ENCODE data around the gene OLFM2. TPM values are rescaled to one million over a fixed set of nuclear protein-coding genes. Genes with fewer than 3 reads are reported as not detected.

OLFM2 gene
- polyA plus RNA-seq, 2 of the 4 experiments (the other 2 are of a cell fraction): 6.5 to 8.0 TPM

DNA sequence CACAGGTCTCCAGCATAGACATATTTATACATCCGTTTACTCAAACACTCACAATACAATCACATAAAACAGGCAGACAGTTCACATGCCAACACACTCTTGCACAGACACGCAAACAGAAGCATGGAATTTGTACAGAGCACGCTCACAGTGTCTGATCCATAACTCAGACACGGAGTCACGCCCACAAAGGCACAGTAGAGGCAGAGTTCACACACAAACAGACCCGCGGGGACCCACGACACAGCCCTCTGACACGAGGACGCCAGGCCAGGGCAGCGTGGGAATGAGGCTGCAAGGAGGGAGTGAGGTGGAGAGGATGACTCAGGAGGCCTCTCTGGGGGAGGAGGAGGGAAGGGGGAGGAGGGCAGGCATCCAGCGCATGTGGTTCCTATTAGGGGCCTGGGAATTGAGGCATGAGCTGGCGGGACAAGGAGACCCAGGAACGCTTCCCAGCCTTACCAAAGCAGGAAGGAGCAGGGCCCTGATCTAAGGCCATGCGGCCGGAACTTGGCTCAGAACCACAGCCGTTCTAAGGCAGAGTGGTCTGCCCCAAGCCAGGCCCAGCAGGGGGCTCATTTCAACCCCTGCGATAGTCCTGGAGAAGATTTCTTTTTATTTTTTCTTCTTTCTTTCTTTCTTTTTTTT, 9.1 kb upstream of the OLFM2 start:
- Histone ChIP-seq H3K4me1 (peaks cover 7% of the 10 kb centered on the region; the same call in 2 of the 3 replicates), H3K9me3 (peaks cover 12% of the 10 kb centered on the region; the same call in 2 of the 3 replicates), H3K4me3 (no peak overlapping the region), H3K27ac (peak overlapping the region in 1 of 2 experiments; percentile 59; a peak in 2 of 6 replicates), H3K4me2 (peak overlapping the region; percentile 43; the same call in 2 of the 3 replicates)
- TF ChIP-seq, protein P1, sequence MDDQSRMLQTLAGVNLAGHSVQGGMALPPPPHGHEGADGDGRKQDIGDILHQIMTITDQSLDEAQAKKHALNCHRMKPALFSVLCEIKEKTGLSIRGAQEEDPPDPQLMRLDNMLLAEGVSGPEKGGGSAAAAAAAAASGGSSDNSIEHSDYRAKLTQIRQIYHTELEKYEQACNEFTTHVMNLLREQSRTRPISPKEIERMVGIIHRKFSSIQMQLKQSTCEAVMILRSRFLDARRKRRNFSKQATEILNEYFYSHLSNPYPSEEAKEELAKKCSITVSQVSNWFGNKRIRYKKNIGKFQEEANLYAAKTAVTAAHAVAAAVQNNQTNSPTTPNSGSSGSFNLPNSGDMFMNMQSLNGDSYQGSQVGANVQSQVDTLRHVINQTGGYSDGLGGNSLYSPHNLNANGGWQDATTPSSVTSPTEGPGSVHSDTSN (IDR thresholded peaks at IDR 0.05): no peak
- TF ChIP-seq, protein P2, sequence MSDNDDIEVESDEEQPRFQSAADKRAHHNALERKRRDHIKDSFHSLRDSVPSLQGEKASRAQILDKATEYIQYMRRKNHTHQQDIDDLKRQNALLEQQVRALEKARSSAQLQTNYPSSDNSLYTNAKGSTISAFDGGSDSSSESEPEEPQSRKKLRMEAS (IDR thresholded peaks at IDR 0.05): peak; percentile 13; the same call in 1 of the 2 replicates
- ChIA-PET CTCF (interaction anchor here (1.2 to 3.7 kb wide), 5 partner anchors 13 to 85 kb away, joined by 3 to 12 read pairs (median 5); no protein-coding TSS in a partner anchor), POLR2A (no interaction called here)
- ATAC-seq (peak; percentile 70 to 87), DNase-seq (ENCODE audit: low read depth in 1 of 2, low spot score in 1 of 2) (peak in 1 of 2 experiments; percentile 37), FAIRE-seq (no peak)
- 34% methylated on average over 18 of the region's 18 CpGs for WGBS (ENCODE audit: missing lambda C conversion rate)

DNA sequence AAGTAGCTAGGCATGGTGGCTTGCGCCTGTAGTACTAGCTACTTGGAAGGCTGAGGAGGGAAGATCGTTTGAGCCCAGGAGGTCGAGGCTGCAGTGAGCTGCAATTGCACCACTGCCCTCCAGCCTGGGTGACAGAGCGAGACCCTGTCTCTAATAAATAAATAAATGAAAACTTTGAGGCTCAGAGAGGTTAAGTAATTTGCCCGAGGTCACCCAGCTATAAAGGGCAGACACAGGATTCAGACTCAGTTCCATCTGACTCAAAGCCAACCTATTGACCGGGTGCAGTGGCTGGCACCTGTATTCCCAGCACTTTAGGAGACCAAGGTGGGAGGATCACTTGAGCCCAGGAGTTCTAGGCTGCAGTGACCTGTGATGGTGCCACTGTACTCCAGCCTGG, 7.4 kb upstream of the OLFM2 start:
- DNase-seq (ENCODE audit: low read depth in 1 of 2, low spot score in 1 of 2): no peak

DNA sequence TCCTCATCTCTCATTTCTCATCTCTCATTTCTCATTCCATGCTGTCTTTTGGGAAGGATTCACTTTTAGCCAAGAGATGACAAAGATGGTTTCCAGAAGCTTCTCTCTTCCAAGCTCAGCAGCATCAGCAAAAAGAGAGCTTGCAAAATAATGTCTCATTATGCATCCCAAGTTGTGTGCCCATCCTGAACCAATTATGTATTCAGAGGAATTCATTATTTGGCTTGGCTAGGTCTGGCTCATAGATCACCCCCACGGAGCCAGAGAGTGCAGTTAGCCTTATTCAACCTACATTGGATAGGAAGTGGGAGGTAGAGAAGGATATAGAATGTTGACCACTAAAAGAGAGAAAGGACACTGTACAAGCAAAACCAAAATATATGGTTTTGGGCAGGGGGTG, 5.4 kb upstream of the OLFM2 start:
- peaks cover 12% of the 10 kb centered on the region; the same call in 2 of the 3 replicates for H3K9me3 ChIP-seq
- POLR2A ChIA-PET: no interaction called here
- TF ChIP-seq HOXB13 (CRISPR knock-in tag; IDR thresholded peaks at IDR 0.05; ENCODE audit: low read depth): no peak
- TF ChIP-seq ZC3H11A (IDR thresholded peaks at IDR 0.05): no peak
- no peak for TF ChIP-seq HOXA7 (CRISPR knock-in tag; IDR thresholded peaks at IDR 0.05)
- H3K4me2 ChIP-seq: no peak overlapping the region
- no peak overlapping the region for H3K27ac ChIP-seq
- DNase-seq (ENCODE audit: low read depth in 1 of 2, low spot score in 1 of 2) (no peak), FAIRE-seq (no peak), ATAC-seq (no peak)
- H3K4me1 ChIP-seq: peaks cover 10% of the 10 kb centered on the region
- no peak overlapping the region for H3K4me3 ChIP-seq
- 0% methylated on average over 1 of the region's 1 CpG for WGBS (ENCODE audit: missing lambda C conversion rate)
- CTCF ChIA-PET: no interaction called here

More for the DNA sequence above, 7.4 kb upstream of the OLFM2 start:
- peaks cover 12% of the 10 kb centered on the region; the same call in 2 of the 3 replicates for H3K9me3 ChIP-seq
- ATAC-seq (no peak), FAIRE-seq (no peak)
- no peak overlapping the region for H3K4me2 ChIP-seq
- no peak overlapping the region for H3K27ac ChIP-seq
- WGBS (ENCODE audit: missing lambda C conversion rate): 37% methylated on average over 6 of the region's 6 CpGs
- POLR2A ChIA-PET: interaction anchor here (0.6 kb wide), 1 partner anchor 45 kb away, joined by 3 read pairs; no protein-coding TSS in a partner anchor
- H3K4me3 ChIP-seq: no peak overlapping the region
- CTCF ChIA-PET: interaction anchor here (1.0 to 3.7 kb wide), 6 partner anchors 10 to 84 kb away, joined by 3 to 12 read pairs (median 7); no protein-coding TSS in a partner anchor
- TF ChIP-seq HOXB13 (CRISPR knock-in tag; IDR thresholded peaks at IDR 0.05; ENCODE audit: low read depth) (no peak), CEBPB (IDR thresholded peaks at IDR 0.05) (no peak), MYC (IDR thresholded peaks at IDR 0.05; ENCODE audit: borderline replicate concordance, low read length) (no peak), RNF2 (IDR thresholded peaks at IDR 0.05; ENCODE audit: borderline replicate concordance, low read depth) (no peak), PHF8 (IDR thresholded peaks at IDR 0.05; ENCODE audit: borderline replicate concordance, low read depth) (no peak), RCOR1 (IDR thresholded peaks at IDR 0.05; ENCODE audit: low read depth, low read length) (no peak), ESRRA (IDR thresholded peaks at IDR 0.05; ENCODE audit: borderline replicate concordance, low read length) (no peak), SREBF2 (IDR thresholded peaks at IDR 0.05) (no peak), HEYL (CRISPR knock-in tag; IDR thresholded peaks at IDR 0.05) (no peak), TFCP2L1 (CRISPR knock-in tag; IDR thresholded peaks at IDR 0.05) (no peak), ZFP36 (IDR thresholded peaks at IDR 0.05; ENCODE audit: borderline replicate concordance, partially characterized antibody) (no peak), FOXS1 (CRISPR knock-in tag; IDR thresholded peaks at IDR 0.05) (no peak), ZC3H11A (IDR thresholded peaks at IDR 0.05) (no peak), ZNF302 (CRISPR knock-in tag; IDR thresholded peaks at IDR 0.05) (no peak), NR3C1 (IDR thresholded peaks at IDR 0.05) (no peak), KDM1A (IDR thresholded peaks at IDR 0.05; ENCODE audit: low read depth) (no peak), HOXB5 (CRISPR knock-in tag; IDR thresholded peaks at IDR 0.05) (no peak), POLR2AphosphoS2 (conservative IDR thresholded peaks at IDR 0.05; ENCODE audit: low read length) (no peak)
- TF ChIP-seq, protein P3, sequence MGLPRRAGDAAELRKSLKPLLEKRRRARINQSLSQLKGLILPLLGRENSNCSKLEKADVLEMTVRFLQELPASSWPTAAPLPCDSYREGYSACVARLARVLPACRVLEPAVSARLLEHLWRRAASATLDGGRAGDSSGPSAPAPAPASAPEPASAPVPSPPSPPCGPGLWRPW (IDR thresholded peaks at IDR 0.05): no peak
- TF ChIP-seq, protein P4, sequence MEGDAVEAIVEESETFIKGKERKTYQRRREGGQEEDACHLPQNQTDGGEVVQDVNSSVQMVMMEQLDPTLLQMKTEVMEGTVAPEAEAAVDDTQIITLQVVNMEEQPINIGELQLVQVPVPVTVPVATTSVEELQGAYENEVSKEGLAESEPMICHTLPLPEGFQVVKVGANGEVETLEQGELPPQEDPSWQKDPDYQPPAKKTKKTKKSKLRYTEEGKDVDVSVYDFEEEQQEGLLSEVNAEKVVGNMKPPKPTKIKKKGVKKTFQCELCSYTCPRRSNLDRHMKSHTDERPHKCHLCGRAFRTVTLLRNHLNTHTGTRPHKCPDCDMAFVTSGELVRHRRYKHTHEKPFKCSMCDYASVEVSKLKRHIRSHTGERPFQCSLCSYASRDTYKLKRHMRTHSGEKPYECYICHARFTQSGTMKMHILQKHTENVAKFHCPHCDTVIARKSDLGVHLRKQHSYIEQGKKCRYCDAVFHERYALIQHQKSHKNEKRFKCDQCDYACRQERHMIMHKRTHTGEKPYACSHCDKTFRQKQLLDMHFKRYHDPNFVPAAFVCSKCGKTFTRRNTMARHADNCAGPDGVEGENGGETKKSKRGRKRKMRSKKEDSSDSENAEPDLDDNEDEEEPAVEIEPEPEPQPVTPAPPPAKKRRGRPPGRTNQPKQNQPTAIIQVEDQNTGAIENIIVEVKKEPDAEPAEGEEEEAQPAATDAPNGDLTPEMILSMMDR (IDR thresholded peaks at IDR 0.05): no peak
- H3K4me1 ChIP-seq: peaks cover 7% of the 10 kb centered on the region; the same call in 2 of the 3 replicates
